Measurements from ENCODE around the gene EPS15.
"Not testable (repeated sequence)": the region's sequence is repeated elsewhere in the genome, so short reads cannot be mapped to it uniquely, and the experiment has no call there.

The EPS15 gene

GRCh38 chr1:51494138-51494830 is 24.8 kb downstream of the EPS15 start:
- no peak overlapping the region for H3K27ac ChIP-seq
- TF ChIP-seq, protein P1, sequence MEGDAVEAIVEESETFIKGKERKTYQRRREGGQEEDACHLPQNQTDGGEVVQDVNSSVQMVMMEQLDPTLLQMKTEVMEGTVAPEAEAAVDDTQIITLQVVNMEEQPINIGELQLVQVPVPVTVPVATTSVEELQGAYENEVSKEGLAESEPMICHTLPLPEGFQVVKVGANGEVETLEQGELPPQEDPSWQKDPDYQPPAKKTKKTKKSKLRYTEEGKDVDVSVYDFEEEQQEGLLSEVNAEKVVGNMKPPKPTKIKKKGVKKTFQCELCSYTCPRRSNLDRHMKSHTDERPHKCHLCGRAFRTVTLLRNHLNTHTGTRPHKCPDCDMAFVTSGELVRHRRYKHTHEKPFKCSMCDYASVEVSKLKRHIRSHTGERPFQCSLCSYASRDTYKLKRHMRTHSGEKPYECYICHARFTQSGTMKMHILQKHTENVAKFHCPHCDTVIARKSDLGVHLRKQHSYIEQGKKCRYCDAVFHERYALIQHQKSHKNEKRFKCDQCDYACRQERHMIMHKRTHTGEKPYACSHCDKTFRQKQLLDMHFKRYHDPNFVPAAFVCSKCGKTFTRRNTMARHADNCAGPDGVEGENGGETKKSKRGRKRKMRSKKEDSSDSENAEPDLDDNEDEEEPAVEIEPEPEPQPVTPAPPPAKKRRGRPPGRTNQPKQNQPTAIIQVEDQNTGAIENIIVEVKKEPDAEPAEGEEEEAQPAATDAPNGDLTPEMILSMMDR (conservative IDR thresholded peaks at IDR 0.05) = no peak

GRCh38 chr1:51491166-51491981 is 27.7 kb downstream of the EPS15 start:
- peak overlapping the region; percentile 40 for H3K27ac ChIP-seq

DNA sequence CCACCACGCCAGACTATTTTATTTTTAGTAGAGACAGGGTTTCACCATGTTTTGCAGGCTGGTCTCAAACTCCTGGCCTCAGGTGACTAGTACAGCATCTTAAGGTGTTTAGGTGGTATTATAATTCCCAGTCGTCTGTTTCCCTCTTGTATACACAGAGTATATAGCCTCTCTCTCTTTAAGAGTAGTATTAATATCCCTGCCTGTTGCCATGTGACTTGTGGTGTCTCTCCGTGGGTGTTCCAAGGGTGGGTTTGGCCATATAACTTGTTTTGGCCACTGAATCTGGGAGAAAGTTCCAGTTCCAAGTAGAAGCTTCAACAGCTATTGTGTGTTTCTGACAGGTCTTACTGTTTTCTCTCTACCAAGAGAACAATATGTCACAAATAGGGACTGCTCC is 29.6 kb downstream of the EPS15 start:
- TF ChIP-seq, protein P1 (conservative IDR thresholded peaks at IDR 0.05) = no peak

More at GRCh38 chr1:51491166-51491981, 27.7 kb downstream of the EPS15 start:
- TF ChIP-seq, protein P1 (conservative IDR thresholded peaks at IDR 0.05) = no peak

DNA sequence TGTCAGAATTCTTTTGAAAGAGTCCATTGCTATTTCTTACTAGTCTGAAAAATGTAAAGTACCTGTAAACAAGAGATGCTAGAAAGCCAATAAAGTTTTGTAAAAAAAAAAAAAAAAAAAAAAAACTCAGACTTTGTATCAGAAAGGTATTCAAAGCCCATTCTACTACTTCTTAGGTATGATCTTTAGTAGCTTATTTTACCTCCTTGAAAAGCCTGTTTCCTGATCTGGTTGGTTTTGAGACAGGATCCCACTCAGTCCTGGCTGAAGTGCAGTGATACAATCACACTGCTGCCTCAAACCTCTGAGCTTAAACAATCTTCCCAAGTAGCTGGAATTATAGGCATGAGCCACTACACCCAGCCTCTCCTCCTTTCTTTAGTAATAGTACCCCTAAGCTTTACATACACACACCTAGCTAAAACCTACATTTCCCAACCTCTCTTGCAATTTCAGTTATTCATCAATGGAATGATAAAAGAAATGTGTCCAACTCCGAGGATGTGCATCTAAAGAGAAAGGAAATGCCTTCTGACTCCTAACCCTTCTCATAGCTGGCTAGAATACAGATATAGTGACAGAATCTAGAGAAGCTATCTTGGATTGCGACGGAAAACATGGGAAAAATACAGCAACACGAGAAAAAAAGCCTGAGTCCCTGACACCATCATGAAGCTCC is 30.6 kb downstream of the EPS15 start:
- no peak overlapping the region for H3K27ac ChIP-seq
- TF ChIP-seq, protein P1 (conservative IDR thresholded peaks at IDR 0.05) = no peak

More for the DNA sequence above, 29.6 kb downstream of the EPS15 start:
- H3K27ac ChIP-seq = no peak overlapping the region

DNA sequence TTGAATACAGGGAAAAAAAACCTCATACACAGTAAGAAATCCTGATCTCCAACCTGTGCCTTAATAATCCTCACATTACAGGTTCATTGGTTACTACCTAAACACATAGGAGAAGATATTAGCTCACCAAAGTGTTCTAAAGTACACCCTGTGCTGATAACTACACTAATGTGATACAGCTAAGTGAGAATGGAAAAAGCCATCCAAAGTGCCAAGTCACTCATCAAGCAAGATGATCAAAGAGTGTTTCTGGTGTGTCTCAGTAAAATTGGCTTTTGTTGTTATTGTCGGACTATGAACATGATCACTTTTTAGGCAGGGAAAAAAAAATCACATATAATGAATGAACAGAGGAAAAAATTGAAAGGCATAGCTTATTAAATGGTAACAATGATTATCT is 31.4 kb downstream of the EPS15 start:
- TF ChIP-seq, protein P1 (conservative IDR thresholded peaks at IDR 0.05) = no peak
- no peak overlapping the region for H3K27ac ChIP-seq

DNA sequence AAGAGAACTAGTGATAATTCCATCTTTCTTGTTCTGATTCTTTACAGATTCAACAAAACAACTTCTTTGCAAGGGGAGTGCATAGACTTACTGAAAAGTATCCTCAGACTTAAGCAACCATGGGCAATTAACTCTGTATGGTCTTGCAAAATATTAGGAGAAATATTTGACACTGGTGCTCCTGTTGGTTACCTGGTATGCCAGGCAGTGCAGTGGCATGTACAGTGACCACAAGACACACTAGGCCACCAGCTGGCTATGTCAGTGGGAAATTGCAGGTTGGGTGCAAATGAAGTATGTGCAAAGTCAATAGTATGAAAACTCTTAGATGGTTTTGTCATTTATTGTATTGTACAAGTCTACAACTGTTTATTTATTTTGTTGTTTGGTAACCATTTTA is 34.5 kb downstream of the EPS15 start:
- TF ChIP-seq, protein P1 (conservative IDR thresholded peaks at IDR 0.05) = no peak
- no peak overlapping the region for H3K27ac ChIP-seq

DNA sequence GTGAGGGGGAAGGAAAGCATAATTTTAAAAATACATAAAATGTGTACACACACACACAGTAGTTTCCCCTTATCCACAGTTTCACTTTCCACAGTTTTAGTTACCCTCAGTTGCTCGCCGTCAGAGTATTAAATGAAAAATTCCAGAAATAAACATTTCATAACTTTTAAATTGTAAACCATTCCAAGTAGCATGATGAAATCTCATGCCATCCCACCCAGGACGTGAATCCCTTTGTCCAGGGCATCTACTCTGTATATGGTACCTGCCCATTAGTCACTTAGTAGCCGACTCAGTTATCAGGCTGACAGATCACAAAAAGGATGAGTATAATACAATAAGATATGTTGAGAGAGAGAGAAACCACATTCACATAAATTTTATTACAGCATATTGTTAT is 36.2 kb downstream of the EPS15 start:
- H3K27ac ChIP-seq = no peak overlapping the region
- TF ChIP-seq, protein P1 (conservative IDR thresholded peaks at IDR 0.05) = no peak

DNA sequence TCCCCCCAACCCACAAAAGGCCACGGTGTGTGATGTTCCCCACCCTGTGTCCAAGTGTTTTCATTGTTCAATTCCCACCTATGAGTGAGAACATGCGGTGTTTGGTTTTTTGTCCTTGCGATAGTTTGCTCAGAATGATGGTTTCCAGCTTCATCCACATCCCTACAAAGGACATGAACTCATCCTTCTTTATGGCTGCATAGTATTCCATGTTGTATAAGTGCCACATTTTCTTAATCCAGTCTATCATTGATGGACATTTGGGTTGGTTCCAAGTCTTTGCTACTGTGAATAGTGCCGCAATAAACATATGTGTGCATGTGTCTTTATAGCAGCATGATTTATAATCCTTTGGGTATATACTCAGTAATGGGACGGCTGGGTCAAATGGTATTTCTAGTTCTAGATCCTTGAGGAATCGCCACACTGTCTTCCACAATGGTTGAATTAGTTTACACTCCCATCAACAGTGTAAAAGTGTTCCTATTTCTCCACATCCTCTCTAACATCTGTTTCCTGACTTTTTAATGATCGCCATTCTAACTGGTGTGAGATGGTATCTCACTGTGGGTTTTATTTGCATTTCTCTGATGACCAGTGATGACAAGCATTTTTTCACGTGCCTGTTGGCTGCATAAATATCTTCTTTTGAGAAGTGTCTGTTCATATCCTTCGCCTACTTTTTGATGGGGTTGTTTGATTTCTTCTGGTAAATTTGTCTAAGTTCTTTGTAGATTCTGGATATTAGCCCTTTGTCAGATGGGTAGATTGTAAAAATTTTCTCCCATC is 44.0 kb downstream of the EPS15 start:
- not testable (repeated sequence) for H3K27ac ChIP-seq
